HG02970 (cell line): Measurements from ENCODE around the gene ANKRD27.
"Not testable (repeated sequence)": the region's sequence is repeated elsewhere in the genome, so short reads cannot be mapped to it uniquely, and the experiment has no call there.

Source experiments
- ATAC-seq: cut with Tn5 transposase; IDR thresholded peaks from one replicate; pipeline ENCODE4 v1.9.1; 2021; ENCODE audit warnings: mild to moderate bottlenecking, moderate library complexity, moderate number of reproducible peaks; ENCODE audit not compliant: unreplicated experiment, low FRiP score

ANKRD27 gene

DNA sequence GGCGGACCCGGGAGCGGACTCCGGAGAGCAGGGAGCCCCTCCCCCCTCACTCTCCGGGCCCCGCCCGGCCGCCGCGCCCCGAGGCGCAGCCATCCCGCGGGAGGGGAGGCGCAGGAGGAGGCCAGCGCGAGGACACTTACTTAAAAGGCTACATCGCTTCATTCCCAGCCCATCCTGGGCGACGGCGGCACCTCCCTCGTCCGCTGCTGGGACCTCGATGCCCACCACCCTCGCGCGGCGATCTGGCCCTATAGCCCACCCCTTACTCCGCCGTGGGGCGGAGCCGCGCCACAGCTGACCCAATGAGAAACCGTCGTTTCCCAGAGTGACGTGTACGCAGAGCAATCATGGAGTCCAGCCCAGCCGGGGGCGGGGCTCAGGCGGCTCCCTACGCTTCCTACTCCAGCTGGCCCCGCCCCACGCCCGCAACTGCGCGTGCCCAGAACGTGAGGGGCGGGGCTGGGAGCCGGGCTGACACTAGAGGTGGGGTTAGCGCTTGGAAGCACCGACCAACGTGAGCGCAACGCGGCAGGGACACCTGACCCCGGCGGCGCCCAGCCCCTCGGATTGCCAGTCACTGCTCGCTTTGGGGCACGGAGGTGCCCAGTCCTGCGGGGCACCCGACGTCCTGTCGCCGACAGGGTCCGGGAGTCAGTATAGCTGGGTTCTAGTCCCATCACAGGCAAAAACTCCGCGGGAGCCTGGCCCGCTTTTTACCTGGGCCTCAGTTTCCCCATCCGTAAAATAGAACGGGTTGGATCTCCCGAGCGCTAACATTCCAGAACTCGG lies at the start of gene ANKRD27:
Gene ANKRD27, minus strand, starts transcription at position 250 of the 789 bp plus-strand sequence. CDS start 16,165 bp downstream, outside the sequence.
- peak; percentile 98 for ATAC-seq

DNA sequence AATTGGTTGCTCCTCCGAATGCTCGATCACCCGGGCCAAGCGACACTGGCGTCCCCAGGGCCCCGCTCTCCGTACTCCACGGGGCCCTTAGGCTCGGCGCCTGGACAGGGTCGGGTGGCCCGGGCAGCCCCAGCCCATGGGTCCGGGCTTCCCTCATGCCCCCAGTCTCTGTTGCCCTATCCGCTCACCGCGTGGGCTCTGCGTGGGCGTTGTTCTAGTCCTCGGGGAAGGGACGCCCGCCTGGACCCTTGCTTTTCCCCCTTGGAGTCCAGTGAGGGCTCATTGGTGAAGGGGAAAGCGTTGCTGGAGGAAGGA lies 45.9 kb upstream of the ANKRD27 start:
- ATAC-seq: no peak

DNA sequence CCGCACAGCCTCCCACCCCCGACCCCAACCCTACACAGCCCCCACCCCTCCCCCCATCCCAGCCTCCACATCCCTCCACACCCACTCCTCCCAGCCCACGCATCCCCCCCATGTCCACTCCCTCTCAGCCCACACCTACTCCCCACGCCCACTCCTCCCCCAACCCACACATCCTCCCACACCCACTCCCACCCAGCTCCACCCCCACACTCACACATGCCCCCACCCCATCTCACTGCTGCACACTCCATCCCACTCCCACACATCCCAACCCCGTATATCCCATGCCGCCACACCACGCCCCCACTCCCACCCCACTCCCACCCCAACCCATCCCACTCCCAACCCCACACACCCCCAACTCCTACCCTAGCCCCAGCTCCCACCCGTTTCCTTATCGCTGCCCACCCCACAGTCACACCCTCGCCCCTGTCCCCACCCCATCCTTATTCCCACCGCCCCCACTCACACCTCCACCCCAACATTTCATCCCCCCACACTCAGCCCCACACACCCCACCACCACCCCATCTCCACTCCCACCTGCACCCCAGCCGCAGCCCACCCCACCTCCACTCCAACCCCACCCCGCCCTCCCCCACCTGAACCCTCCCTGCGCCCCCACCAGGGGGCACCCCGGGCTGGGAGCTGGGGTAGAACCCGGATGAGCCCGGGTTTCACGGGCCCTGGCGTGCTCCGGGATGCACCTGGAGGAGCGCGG lies 45.4 kb upstream of the ANKRD27 start:
- ATAC-seq: no peak

DNA sequence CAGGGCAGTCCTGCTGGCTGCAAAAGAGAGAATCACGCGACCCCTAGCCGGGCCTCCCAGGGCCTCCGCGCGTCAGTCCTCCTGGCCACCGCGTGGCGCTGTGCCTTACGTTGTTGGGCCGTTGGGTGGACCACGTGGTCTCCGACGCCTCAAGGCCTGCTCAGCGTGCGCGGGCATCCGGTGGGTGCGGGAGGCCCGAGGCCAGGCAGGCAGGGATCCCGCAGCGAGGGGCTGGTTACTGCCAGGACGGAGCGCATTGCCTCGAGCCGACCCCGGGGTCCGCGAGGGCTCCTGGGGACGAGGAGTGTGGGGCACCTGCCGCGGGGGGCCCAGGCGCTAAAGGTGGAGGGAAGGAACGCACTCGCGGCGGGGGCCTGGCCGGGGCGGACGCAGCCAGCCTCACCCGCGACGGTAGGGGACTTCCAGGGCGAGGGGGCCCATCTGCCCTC lies 44.7 kb upstream of the ANKRD27 start, which contains the start of gene TDRD12:
Gene TDRD12, plus strand, starts transcription at position 157 of the 449 bp plus-strand sequence. CDS start 306 bp downstream, outside the sequence.
- no peak for ATAC-seq

DNA sequence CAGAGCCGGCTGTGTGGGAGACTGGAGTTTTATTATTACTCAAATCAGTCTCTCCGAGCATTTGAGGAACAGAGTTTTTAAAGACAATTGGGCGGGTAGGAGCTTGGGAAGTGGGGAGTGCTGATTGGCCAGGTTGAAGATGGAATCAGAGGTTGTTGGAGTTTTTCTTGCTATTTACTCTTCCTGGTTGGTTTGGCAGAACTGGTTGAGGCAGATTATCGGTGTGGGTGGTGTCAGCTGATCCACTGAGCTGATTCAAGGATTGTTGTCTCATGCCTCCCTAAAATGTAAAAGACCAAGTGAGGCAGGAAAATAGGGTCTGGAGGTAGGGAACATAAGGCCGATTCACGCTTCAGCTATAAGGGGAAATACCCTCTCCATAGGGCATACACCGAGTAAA lies 43.3 kb upstream of the ANKRD27 start:
- ATAC-seq: no peak

DNA sequence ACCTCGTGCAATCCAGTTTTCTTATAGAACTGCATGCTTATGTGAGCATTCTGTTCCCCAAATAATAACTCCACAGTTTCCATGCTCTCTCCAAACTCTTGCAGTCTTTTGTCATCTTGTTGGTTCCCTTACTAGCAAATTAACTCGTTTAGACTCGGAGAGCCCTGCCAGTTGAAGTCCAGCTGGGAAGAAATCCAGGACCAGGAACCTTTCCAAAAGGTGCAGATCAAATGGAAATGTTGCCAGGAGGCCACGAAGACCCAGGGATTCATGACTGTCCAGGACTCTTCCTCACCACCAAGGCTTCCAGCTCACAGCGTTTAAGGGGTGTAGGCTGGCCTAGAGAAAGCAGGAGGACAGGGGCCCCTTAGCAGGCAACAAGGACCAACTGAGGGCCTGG lies 42.5 kb upstream of the ANKRD27 start:
- ATAC-seq: no peak

DNA sequence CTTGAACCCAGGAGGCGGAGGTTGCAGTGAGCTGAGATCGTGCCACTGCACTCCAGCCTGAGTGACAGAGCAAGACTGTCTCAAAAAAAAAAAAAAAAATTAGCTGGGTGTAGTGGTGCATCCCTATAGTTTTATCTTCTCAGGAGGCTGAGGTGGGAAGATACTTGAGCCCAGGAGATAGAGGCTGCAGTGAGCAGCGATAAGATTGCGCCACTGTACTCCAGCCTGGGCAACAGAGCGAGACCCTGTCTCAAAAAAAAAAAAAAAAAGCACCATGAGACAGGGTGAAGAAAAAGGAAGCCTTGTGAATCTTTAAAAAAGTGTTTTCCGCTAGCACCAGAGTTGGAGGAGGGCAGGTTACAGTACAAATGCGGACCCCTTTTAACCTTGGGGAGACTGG lies 41.2 kb upstream of the ANKRD27 start:
- not testable (repeated sequence) for ATAC-seq

DNA sequence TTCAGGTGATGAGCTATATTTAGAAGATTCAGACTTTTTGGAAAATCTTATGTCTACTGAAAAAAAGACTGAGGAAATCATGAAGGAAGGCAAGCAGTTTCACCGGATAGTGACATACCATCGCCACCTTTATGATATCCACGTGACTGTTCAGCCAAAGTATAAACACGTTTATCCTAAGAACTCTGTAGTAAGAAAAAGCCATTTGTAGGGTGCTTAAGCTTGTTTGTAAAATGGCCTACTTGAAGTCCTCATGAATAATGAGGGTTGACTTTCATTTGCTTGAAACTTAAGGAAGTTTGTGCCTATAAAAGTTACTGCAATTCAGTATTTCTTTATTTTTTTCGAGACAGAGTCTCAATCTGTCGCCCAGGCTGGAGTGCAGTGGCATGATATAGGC lies 36.8 kb upstream of the ANKRD27 start:
- no peak for ATAC-seq

DNA sequence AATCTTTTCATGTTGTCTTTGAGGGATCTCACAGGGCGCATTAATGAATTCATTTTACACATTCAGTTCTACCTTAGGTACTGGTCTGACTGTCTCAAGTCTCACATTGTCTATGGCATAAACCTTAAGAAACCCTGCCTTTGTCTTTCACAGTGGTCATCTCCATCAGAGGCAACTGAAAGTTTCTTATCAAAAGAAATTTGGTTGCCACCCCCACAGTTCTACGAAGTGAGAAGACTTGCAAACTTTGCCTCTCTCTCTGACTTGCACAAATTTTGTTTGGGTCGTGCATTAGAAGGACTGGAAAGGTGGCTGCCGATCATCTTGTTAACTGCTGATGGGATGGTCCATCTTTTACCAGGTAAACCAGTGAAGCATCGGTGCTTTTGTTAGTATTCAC lies 34.1 kb upstream of the ANKRD27 start:
- no peak for ATAC-seq

DNA sequence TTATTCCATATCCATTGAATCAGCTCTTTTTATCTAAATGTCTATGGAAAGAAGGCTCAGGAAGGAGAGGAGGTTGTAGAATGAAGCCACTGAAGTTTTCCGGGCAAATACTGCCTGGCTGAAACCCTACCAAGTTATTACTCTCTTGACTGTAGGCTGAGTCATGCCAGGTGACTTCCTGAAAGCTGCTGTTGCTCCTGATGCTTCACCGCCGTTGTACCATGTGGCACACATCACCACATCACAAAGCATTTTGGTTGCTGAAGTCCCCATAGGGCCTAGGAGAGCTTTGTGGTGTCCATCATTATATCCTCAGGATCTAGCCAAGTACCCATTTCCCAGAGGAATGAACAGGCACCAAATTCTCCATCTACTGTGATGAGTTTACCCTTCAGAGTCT lies 33.5 kb upstream of the ANKRD27 start:
- no peak for ATAC-seq

DNA sequence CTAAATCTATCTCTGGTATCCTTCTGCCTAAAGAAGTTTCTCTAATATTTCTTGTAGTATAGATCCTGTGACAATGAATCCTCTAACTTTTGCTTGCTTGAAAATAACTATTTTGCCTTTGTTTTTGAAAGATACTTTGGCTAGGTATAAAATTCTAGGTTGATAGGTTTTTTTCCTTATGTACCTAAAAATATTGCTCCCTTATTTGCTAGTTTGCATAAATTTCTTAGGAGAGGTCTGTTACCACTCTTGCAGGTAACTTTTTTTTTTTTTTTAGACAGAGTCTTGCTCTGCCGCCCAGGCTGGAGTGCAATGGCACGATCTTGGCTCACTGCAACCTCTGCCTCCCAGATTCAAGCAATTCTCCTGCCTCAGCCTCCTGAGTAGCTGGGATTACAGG lies 29.0 kb upstream of the ANKRD27 start:
- ATAC-seq: not testable (repeated sequence)

DNA sequence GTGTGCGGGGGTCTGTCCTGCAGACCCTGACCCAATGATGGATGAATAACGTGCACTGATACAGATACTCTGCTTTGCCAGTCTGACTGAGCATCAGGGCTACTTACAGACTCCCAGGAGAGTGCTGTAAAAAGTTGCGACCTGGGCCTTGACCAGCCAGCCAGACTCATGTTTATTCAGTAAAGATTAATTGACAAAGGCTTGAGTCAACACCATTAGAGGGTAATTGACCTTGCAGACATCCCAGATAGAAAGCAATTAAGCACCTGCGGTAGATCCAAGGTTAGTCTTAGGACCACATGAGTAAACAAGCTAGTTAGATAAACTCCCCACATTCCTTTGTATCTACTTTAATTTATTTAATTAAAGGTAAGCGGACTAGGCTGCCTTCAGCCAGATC lies 27.0 kb upstream of the ANKRD27 start:
- no peak for ATAC-seq

DNA sequence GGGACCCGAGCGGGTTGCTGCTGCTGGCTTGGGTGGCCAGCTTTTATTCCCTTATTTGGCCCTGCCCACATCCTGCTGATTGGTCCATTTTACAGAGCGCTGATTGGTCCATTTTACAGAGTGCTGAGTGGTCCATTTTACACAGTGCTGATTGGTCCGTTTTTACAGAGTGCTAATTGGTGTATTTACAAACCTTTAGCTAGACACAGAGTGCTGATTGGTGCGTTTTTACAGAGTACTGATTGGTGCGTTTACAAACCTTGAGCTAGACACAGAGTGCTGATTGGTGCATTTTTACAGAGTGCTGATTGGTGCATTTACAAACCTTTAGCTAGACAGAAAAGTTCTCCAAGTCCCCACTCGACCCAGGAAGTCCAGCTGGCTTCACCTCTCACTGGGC lies 25.1 kb upstream of the ANKRD27 start:
- not testable (repeated sequence) for ATAC-seq

DNA sequence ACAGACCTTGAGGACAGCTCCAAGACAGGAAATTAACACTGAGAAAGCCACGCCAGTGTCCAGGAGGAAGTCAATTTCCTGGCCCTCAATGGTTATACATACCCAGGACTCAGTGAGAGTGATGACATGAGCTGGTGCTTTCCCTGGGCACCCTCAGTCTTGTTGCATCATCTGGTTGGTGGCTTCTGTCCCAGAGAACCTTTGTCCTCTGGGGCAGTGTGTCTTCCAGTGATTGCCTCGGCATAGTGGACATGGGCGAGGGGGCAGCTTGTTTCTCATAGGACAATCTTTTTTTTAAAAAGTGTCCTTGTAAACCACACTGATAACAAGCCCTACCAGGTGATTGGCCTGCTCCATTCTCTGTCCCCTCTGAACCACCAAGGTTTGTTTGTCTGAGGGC lies 21.8 kb upstream of the ANKRD27 start:
- ATAC-seq: not testable (repeated sequence)

DNA sequence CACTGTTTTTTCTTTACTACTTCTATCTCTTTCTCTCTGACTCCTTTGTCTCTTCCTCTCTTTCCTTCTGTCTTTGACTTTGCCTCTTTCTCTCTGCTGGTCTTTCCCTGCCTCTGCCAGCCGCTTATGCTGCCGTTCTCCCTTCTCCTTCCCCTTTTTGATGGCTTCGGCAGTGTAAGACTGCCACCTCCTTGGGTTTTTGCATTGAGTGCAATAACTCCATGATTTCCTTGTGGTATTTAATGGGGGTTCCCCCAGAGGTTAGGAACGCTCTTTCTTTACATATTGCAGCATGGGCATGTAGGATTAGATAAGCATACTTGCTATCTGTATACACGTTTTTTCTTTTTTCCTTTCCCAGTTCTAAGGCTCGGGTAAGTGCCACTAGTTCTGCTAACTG lies 20.5 kb upstream of the ANKRD27 start:
- not testable (repeated sequence) for ATAC-seq

DNA sequence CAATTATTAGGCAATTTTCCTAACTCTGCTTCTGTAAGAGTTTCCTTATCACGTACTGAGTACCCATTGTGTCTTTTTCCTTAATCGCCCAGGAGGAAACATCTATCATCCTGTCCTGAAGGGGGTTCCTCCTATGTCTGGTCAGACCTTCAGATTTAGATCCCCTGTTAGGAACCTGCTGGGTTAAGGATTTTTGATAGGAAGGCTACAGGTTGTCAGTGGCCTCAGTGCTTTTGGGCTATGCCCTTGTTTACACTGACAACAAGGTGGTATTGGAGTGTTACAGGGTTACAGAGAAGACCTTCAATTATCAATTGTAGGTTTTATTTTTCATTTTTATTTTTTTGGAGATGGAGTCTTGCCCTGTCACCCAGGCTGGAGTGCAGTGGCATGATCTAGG lies 19.9 kb upstream of the ANKRD27 start:
- not testable (repeated sequence) for ATAC-seq

DNA sequence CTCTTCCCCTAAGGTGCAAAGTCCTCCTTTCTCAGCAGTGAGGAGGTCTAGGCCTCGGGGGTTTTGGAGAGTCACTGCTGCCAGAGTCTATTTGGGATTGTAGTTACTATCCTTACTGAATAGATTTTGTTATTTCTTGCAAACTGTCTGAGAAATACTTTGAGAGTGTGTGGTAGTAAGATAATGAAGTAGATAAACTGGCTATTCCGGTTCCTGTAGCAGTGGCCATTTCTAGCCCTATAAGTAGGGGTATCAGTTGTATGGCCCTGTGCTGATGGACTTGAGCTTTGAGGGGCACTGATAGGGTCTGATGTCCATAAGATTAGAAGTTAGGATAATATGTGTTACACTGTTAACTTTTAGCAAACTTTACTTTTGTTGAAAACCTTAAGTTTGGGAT lies 19.3 kb upstream of the ANKRD27 start:
- not testable (repeated sequence) for ATAC-seq

DNA sequence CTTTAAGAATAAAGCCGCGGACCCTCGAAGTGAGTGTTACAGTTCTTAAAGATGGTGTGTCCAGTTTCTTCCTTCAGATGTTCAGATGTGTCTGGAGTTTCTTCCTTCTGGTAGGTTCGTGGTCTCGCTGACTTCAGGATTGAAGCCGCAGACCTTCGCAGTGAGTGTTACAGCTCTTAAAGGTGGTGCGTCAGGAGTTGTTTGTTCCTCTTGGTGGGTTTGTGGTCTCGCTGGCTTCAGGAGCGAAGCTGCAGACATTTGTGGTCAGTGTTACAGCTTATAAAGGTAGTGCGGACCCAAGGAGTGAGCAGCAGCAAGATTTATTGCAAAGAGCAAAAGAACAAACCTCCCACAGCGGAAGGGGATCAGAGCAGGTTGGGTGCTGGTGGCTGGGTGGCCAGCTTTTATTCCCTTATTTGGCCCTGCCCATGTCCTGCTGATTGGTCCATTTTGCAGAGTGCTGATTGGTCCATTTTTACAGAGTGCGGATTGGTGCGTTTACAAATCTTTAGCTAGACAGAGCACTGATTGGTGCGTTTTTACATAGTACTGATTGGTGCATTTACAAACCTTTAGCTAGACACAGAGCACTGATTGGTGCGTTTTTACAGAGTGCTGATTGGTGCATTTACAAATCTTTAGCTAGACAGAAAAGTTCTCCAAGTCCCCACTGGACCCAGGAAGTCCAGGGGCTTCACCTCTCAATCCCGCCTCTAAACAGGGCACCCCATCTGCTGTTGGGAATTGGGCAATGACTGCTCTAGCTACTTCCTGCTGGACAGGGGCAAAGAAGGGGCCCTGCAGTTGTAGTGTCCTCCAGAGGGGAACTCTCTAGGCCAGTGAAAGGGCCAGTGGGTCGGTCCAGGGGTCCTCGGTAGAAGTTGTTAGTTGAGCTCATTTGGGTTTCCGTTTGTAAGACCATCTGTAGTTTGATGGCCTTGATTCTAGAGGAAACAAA lies 18.4 kb upstream of the ANKRD27 start:
- ATAC-seq: not testable (repeated sequence)

DNA sequence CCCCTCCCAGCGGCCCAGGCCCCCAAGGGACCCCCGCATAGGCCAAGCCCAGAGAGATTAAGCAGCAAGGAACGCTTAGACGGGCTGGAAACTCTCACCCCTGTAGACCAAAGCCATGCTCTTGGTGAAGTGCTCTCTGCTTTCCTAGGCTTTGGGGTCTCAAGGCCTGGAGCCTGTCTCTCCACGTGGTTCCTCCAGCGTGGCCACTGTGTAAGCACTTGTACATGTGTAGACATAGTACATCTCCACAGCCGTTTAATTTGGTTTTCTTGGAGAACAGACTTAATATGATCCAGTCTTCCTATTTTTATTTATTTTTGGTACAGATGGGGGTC lies 17.7 kb upstream of the ANKRD27 start:
- ATAC-seq: no peak

DNA sequence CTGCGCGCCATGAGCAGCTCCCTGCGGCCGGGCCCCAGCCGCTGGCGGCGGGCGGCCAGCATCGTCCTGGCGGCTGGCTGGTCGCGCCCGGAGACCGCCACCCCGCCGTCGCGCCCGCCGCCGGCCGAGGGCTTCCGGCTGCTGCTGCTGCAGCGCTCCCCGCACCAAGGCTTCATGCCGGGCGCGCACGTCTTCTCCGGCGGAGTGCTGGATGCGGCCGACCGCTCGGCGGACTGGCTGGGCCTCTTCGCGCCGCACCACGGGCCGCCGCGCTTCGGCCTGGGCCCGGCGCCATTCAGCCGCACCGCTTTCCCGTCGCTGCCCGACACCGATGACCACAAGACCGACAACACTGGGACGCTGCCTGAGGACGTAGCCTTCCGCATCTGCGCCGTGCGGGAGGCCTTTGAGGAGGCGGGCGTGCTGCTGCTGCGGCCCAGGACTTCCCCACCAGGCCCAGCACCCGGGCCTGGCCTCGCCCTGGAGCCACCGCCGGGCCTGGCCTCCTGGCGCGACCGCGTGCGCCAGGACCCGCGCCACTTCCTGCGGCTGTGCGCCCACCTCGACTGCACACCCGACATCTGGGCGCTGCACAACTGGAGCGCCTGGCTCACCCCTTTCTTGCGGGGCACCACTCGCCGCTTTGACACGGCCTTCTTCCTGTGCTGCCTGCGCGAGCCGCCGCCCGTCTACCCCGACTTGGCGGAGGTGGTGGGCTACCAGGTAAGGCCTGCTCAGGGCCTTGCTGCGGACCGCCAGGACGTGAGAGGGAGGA lies 17.2 kb upstream of the ANKRD27 start:
- ATAC-seq: peak; percentile 53
